DMS79 treated with DMSO at 0.1 percent for 48 hours (cell line): ENCODE results near the gene AIFM3.
"Not testable (repeated sequence)": the region's sequence is repeated elsewhere in the genome, so short reads cannot be mapped to it uniquely, and the experiment has no call there.

Source experiments
- DNase-seq: peaks from one replicate; lab custom pipeline; 2025; lab: John Stamatoyannopoulos, UW

AIFM3 gene

GRCh38 chr22:20940904-20941385, 26.1 kb upstream of the AIFM3 start:
- no peak for DNase-seq

GRCh38 chr22:20942203-20942902, 24.7 kb upstream of the AIFM3 start:
- DNase-seq: not testable (repeated sequence)

GRCh38 chr22:20943104-20943933, 23.7 kb upstream of the AIFM3 start:
- no peak for DNase-seq

GRCh38 chr22:20944042-20944441, 23.0 kb upstream of the AIFM3 start:
- no peak for DNase-seq

GRCh38 chr22:20945578-20945934, 21.5 kb upstream of the AIFM3 start:
- no peak for DNase-seq

GRCh38 chr22:20946080-20946986, 20.7 kb upstream of the AIFM3 start:
- DNase-seq: no peak

- DNase-seq: no peak
Measured at GRCh38 chr22:20946991-20947390, 20.1 kb upstream of the AIFM3 start.

GRCh38 chr22:20948450-20948849, 18.6 kb upstream of the AIFM3 start:
- DNase-seq: no peak

GRCh38 chr22:20948989-20949388, 18.1 kb upstream of the AIFM3 start:
- no peak for DNase-seq

GRCh38 chr22:20949698-20950183, 17.3 kb upstream of the AIFM3 start:
- no peak for DNase-seq

GRCh38 chr22:20951151-20951931, 15.7 kb upstream of the AIFM3 start:
- DNase-seq: no peak

- no peak for DNase-seq
Measured at GRCh38 chr22:20951932-20952380, 15.1 kb upstream of the AIFM3 start.

- no peak for DNase-seq
Measured at GRCh38 chr22:20952544-20953341, 14.3 kb upstream of the AIFM3 start.

GRCh38 chr22:20953342-20953608, 13.8 kb upstream of the AIFM3 start:
- DNase-seq: no peak

GRCh38 chr22:20953668-20954500, 13.2 kb upstream of the AIFM3 start:
- DNase-seq: no peak

GRCh38 chr22:20955548-20955947, 11.5 kb upstream of the AIFM3 start:
- no peak for DNase-seq

- DNase-seq: no peak
Measured at GRCh38 chr22:20956258-20957101, 10.6 kb upstream of the AIFM3 start.

GRCh38 chr22:20957102-20957682, 9.9 kb upstream of the AIFM3 start:
- no peak for DNase-seq
